ENCODE data around the gene MAD1L1. TPM values are rescaled to one million over a fixed set of nuclear protein-coding genes. Genes with fewer than 3 reads are reported as not detected.

MAD1L1 gene
- total RNA-seq, 1 donor from 2014 or later = 32.3 TPM

GRCh38 chr7:1948887-1949680 is 283.7 kb downstream of the MAD1L1 start:
- no peak overlapping the region for H3K4me2 ChIP-seq (ENCODE audit: low read length)
- H3K36me3 ChIP-seq (ENCODE audit: insufficient read depth, low read length) = no peaks in the 10 kb centered on the region
- H3K9me3 ChIP-seq (ENCODE audit: insufficient read depth, low read depth, low read length) = no peaks in the 10 kb centered on the region
- no peaks in the 10 kb centered on the region for H3K4me1 Mint-ChIP-seq (ENCODE audit: low read depth, unreplicated experiment)
- no peaks in the 10 kb centered on the region for H3K79me2 ChIP-seq (ENCODE audit: insufficient read depth, low read length)
- H2AFZ ChIP-seq (ENCODE audit: low read depth, low read length) = no peak overlapping the region
- peaks cover 9% of the 10 kb centered on the region for H3K36me3 Mint-ChIP-seq (ENCODE audit: low read depth, unreplicated experiment)
- H3K9me3 Mint-ChIP-seq (ENCODE audit: unreplicated experiment) = peaks cover 2% of the 10 kb centered on the region
- H3K4me3 ChIP-seq (ENCODE audit: insufficient read depth, low read depth, low read length) = no peak overlapping the region
- no peak overlapping the region for H3K27ac Mint-ChIP-seq (ENCODE audit: unreplicated experiment)
- peaks cover 2% of the 10 kb centered on the region for H3K4me1 ChIP-seq (ENCODE audit: insufficient read depth, low read length)
- H4K20me1 ChIP-seq (ENCODE audit: insufficient read depth, low read length) = peaks cover 3% of the 10 kb centered on the region
- DNase-seq (ENCODE audit: low read depth) = no peak
- H3K9ac ChIP-seq (ENCODE audit: low read length) = no peak overlapping the region
- no peak overlapping the region for H3K27ac ChIP-seq (ENCODE audit: low read depth, low read length)
- no peaks in the 10 kb centered on the region for H3K27me3 ChIP-seq (ENCODE audit: insufficient read depth, low read length)
- no peak overlapping the region for H3K4me3 Mint-ChIP-seq (ENCODE audit: unreplicated experiment)
- no peak for FAIRE-seq
- peaks cover 4% of the 10 kb centered on the region for H3K27me3 Mint-ChIP-seq (ENCODE audit: low read depth, unreplicated experiment)
- TF ChIP-seq EZH2 (IDR thresholded peaks at IDR 0.05; ENCODE audit: insufficient read depth, low read length) = no peak
- TF ChIP-seq, protein P1, sequence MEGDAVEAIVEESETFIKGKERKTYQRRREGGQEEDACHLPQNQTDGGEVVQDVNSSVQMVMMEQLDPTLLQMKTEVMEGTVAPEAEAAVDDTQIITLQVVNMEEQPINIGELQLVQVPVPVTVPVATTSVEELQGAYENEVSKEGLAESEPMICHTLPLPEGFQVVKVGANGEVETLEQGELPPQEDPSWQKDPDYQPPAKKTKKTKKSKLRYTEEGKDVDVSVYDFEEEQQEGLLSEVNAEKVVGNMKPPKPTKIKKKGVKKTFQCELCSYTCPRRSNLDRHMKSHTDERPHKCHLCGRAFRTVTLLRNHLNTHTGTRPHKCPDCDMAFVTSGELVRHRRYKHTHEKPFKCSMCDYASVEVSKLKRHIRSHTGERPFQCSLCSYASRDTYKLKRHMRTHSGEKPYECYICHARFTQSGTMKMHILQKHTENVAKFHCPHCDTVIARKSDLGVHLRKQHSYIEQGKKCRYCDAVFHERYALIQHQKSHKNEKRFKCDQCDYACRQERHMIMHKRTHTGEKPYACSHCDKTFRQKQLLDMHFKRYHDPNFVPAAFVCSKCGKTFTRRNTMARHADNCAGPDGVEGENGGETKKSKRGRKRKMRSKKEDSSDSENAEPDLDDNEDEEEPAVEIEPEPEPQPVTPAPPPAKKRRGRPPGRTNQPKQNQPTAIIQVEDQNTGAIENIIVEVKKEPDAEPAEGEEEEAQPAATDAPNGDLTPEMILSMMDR (IDR thresholded peaks at IDR 0.05; ENCODE audit: insufficient read depth, low read depth, low read length) = no peak

- Histone ChIP-seq H4K20me1 (ENCODE audit: insufficient read depth, low read length) (peaks cover 3% of the 10 kb centered on the region), H3K4me1 (ENCODE audit: insufficient read depth, low read length) (peaks cover 2% of the 10 kb centered on the region), H3K9me3 (ENCODE audit: insufficient read depth, low read depth, low read length) (no peaks in the 10 kb centered on the region), H3K9ac (ENCODE audit: low read length) (no peak overlapping the region), H3K27ac (ENCODE audit: low read depth, low read length) (no peak overlapping the region), H3K27me3 (ENCODE audit: insufficient read depth, low read length) (no peaks in the 10 kb centered on the region), H3K36me3 (ENCODE audit: insufficient read depth, low read length) (no peaks in the 10 kb centered on the region), H2AFZ (ENCODE audit: low read depth, low read length) (no peak overlapping the region), H3K79me2 (ENCODE audit: insufficient read depth, low read length) (no peaks in the 10 kb centered on the region), H3K4me3 (ENCODE audit: insufficient read depth, low read depth, low read length) (no peak overlapping the region), H3K4me2 (ENCODE audit: low read length) (no peak overlapping the region)
- H3K27me3 Mint-ChIP-seq (ENCODE audit: low read depth, unreplicated experiment) = peaks cover 4% of the 10 kb centered on the region
- FAIRE-seq = no peak
- DNase-seq (ENCODE audit: low read depth) = no peak
- no peak for TF ChIP-seq EZH2 (IDR thresholded peaks at IDR 0.05; ENCODE audit: insufficient read depth, low read length)
- TF ChIP-seq, protein P1 (IDR thresholded peaks at IDR 0.05; ENCODE audit: insufficient read depth, low read depth, low read length) = no peak
- H3K9me3 Mint-ChIP-seq (ENCODE audit: unreplicated experiment) = peaks cover 2% of the 10 kb centered on the region
- H3K4me1 Mint-ChIP-seq (ENCODE audit: low read depth, unreplicated experiment) = no peaks in the 10 kb centered on the region
- no peak overlapping the region for H3K27ac Mint-ChIP-seq (ENCODE audit: unreplicated experiment)
- H3K4me3 Mint-ChIP-seq (ENCODE audit: unreplicated experiment) = no peak overlapping the region
- peaks cover 9% of the 10 kb centered on the region for H3K36me3 Mint-ChIP-seq (ENCODE audit: low read depth, unreplicated experiment)
Measured at GRCh38 chr7:1948301-1948796, 284.4 kb downstream of the MAD1L1 start.
